ENCODE data around the gene LNX2.
A peak's percentile ranks its signal among the peaks of the same experiment; 100 is the strongest.

The LNX2 gene

DNA sequence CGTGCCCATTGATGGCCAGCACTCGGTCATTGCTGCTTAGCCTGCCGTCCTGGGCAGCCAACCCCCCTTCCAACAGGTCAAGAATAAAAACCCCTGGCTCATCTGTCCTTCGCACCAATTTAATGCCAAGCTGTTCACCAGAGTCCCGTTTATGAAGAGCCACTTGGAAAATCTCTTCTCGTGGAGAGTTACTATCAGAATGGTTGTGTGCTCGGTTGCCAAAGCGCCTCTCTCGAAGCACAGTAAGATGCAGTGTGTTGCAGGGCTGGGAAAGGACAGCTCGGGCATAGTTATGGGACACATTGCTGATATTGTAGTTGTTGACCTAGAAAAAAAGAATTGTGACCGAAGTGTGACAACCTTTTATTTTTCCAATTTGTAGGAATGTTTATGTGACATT lies 57.9 kb downstream of the LNX2 start:
- DNase-seq (ENCODE audit: low read depth, low spot score), result no peak

GRCh38 chr13:27559719-27560118 lies 60.6 kb downstream of the LNX2 start:
- peak; percentile 26 for DNase-seq (ENCODE audit: low read depth, low spot score)

DNA sequence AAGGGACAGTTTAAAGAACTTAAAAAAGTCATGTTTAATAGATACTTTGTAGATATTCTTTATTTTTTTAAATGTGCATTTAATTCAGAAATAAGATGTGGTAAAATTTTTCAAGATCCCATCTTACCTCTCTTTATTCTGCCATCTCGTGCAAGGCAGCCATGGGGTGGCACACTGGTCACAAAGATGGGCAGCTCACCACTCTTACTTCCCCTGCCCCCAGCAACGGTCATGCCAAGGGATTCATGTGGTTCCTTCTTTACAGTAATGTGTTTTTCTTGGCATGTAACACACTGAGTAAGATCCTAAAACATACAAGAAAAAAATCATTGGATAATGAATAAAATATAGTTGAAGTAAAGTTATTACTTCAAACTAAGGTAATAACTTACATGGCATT lies 64.2 kb downstream of the LNX2 start:
- DNase-seq (ENCODE audit: low read depth, low spot score), result peak; percentile 70

- DNase-seq (ENCODE audit: low read depth, low spot score), result no peak
Measured at GRCh38 chr13:27551562-27551961, 68.8 kb downstream of the LNX2 start.

DNA sequence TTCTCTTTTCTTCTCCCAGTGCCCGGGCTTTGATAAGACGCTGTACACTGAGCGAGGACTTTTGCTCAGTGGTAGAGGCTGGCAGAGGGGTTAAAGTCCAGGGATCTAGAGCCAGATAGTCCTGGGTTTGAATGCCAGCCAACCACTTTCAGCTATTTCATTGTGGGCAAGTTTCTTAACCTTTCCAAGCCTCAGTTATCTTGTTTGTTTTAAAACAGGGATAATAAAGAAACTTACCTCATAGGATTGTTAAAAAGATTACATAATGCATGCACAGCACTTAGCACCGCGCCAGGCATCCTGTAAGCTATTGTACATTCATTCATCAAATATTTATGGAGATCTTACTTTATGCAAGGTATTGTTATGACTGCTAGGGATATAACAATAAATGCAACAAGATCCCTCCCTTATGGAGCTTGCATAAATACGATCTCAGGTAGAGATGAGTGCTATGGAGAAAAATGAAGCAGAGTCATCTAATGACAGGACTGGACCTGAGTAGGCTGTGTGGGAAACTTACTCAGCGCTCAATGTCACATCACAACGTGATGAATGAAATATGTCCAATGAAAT lies 70.8 kb downstream of the LNX2 start:
- peak; percentile 22 for DNase-seq (ENCODE audit: low read depth, low spot score)

DNA sequence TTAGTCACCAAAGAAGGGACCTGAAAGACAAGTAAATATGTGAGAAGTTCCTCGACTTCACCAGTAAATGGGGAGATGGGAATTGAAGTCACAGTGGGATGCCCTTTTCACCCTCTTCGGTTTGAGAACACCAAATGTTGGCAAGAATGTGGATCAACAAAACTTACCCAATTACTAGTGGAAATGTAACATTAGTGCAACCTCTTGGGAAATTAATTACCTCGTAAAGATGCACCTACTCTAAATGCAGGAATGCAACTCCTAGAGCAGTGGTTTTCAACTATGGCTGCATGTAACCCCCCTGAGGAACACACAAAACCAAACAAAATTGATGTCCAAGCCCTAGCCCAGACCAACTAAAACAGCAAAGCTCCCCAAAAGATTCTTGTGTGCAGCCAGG lies 78.1 kb downstream of the LNX2 start:
- peak; percentile 39 for DNase-seq (ENCODE audit: low read depth, low spot score)

GRCh38 chr13:27541386-27541785 lies 78.9 kb downstream of the LNX2 start:
- DNase-seq (ENCODE audit: low read depth, low spot score), result no peak

DNA sequence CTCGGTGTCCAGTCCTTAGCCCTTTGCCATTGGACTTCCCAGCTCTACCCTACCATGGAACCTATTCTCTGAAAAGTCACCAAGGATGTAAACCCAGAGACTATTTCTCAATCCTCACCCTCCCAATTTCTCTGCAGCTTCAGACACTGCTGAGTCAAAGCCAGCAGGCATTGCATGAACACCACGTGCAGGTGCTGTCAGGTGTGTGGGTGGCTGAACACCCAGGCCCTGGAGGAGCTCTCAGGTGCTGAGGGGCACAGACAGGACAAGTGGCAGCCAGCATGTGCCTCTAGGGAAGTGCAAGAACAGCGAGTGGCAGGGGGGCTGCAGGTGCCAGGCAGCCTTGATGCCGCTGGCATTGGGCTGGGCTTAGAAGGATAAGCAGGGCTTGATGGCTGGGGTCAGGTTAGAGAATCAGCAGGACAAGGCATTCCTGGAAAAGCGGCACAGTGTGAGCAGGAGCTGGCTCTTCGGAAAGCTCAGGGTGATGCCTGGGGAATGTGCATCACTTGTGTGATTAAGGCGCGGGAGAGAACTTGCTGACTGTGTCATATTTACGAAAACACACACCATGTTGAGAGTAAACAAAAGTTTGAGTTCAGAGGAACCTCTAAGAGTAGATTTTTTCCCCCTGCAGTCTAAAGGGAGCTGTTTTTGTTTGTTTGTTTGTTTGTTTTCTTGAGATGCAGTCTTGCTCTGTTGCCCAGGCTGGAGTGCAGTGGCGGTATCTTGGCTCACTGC lies 83.8 kb downstream of the LNX2 start:
- no peak for DNase-seq (ENCODE audit: low read depth, low spot score)

DNA sequence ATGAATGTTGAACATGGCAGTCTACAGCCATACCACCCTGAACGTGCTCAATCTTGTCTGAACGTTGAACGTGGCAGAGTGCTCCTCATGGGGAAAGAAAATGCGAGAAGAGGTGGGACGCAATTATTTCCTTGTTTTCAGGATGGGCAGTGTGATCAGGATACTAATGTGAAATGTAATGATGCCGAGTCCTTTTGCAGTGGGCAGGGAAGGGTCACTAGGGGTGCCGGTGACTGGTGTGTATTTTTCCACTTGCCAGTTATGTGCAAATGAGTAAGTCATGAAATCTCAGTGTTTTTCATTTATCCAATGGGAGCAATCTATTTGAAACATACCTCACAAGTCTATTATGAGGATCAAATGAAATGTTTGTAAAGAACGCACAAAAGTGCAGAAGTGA lies 84.8 kb downstream of the LNX2 start:
- DNase-seq (ENCODE audit: low read depth, low spot score), result no peak

- peak; percentile 78 for DNase-seq (ENCODE audit: low read depth, low spot score)
Measured at GRCh38 chr13:27534981-27535380, 85.3 kb downstream of the LNX2 start.

DNA sequence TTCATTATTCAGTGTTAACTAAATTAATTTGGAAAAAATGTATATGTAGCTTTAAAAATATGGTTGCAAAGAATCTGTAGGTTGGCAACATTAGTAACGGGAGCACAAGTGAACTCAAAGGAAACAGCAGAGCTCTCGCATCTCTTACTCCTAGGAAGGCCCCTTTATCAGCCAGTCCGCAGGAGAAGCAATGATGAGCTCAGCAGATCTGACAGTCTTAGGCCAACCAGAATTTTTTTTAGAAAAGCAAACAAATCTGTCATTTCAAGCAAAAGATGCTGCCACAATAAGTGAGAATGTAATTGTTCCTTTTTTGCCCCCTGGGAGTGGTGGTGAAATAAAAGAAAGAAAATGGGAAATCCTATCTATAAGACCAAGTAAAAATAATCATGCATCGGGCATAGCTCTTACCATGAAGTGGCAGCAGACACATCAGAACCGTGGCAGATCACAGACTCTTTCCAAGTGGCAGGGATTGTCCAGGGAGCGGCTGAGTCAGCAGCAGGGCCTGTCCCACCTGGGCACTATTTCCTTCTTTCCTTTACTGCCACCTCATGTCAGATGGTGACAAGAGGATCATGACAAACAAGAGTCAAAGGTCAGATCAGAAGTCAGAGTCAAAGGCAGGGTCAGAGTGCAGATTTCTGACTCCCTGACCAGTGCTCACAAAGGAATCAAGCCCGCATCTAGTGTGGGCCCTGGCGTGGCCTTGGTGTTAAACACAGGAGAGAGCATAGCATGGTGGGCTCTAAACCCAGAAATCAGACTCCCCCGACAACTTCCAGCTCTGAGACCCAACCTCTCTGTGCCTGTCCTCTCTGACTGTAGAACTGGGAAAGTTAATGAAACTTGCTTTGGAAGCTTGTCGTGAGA lies 86.0 kb downstream of the LNX2 start:
- no peak for DNase-seq (ENCODE audit: low read depth, low spot score)

DNA sequence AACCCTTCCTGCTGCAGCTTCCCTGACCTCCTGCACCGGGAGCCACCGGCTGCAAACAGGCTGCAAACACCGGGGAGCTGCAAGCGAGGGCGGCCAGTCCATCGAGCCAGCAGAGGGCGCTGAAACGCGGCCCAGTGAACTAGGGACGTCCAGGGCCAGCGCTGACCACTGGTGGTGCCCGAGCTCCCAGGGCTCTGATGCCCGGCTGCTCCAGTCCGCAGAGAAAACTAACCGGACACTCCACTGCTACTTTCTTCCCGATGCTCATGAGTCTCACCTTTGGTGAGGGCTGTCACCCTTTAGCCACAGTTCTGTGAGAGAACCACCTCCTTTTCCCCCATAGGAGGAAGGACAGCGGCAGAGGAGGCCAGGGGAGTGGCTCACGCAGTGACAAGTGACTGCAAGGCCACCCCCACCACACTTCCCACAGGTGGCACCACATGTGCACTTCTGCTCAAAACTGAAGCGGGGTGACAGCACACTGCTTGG lies 87.1 kb downstream of the LNX2 start:
- DNase-seq (ENCODE audit: low read depth, low spot score), result peak; percentile 88

DNA sequence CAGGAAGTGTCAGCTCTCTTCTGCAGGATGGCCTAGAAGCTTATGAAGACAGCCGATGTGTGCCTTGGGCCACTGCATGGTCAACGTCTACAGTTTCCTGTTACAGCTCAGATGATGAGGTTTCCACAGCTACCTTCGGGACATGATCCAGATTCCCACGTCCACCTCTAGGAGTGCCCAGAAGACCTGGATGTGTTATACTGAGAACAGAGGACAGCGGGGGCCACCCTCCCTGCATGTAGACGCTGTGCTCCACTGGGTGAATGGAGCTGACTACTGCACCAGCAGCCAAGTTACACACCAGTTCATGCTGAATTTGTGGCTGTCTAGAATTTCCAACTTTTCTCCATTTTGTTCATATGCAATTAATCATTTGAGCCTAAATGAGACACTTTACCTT lies 91.4 kb downstream of the LNX2 start:
- no peak for DNase-seq (ENCODE audit: low read depth, low spot score)

- no peak for DNase-seq (ENCODE audit: low read depth, low spot score)
Measured at GRCh38 chr13:27526516-27526915, 93.8 kb downstream of the LNX2 start.

- DNase-seq (ENCODE audit: low read depth, low spot score), result no peak
Measured at GRCh38 chr13:27524981-27525975, 95.1 kb downstream of the LNX2 start.

DNA sequence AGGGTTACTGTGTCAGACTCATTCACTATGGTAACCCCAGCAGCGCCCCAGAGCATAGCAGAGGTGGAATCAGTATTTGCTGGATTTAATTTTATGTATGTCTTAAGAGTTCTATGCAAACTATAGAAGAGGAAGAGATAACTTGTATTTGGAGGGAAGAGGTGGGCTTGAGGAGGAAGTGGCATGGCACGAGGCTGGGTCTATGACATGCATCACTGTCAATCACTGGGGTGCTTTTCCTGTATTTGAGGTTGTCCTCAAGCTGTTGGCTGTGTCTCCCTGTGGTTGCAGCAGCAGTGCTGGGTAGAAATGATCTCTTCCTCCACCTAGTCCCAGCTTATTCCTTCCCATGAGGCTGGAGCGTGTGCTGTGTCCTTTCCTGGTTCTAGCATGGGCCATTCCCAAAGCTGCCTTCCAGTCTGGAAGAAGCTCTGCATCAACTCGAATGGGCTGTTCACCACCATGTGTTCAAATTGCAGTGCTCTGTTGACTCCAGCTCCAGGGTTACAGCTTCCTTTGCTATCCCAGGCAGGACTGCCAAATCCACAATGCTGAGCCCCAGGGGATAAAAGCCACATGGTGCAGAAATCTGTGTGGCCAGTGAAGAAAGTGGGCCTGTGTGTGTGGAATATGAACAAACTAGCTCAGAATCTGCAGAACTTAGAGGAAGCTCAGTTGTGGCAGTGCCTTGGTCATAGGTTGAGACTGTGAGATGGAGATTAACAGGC lies 96.8 kb downstream of the LNX2 start:
- DNase-seq (ENCODE audit: low read depth, low spot score), result no peak

- DNase-seq (ENCODE audit: low read depth, low spot score), result no peak
Measured at GRCh38 chr13:27522847-27523246, 97.5 kb downstream of the LNX2 start.

DNA sequence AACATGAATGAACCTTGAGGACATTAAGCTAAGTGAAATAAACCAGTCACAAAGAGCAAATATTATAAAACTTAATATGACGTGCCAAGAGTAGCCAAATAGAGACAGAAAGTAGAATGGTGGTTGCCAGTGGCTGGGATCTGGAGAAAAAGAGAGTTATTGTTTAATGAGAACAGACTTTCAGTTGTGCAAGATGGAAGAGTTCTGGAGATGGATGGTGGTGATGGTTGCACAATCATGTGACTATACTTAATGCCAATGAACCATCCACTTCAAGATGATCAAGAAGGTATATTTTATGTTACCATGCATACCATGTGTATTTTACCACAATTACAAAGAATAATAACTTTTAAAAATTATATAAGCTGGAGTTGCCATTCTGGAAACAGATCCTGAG lies 104.2 kb downstream of the LNX2 start:
- DNase-seq (ENCODE audit: low read depth, low spot score), result no peak

DNA sequence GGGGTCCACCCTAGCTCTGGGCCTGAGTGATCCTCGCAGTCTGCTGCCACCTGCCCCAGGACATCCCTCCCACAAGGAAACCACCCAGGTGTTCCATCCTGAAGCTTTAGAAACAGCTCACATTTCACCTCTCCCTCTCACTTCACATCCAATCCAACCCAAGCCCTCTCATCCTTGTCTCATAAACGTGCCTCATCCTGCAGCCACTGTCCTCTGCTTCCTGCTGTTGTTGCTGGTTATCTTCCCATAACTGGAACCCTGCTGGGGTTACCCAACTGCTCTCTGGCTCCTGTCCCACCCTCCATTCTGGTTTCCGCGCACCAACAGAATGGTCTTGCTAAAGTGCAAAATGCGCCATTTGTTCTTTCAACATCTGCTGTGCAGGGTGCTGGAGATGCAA lies 110.2 kb downstream of the LNX2 start:
- no peak for DNase-seq (ENCODE audit: low read depth, low spot score)

GRCh38 chr13:27508802-27509201 lies 111.5 kb downstream of the LNX2 start:
- DNase-seq (ENCODE audit: low read depth, low spot score), result no peak

- no peak for DNase-seq (ENCODE audit: low read depth, low spot score)
Measured at GRCh38 chr13:27505792-27506191, 114.5 kb downstream of the LNX2 start.
